Left lung (tissue), 10 donors: Measurements from ENCODE around the gene KIRREL3. TPM values are rescaled to one million over a fixed set of nuclear protein-coding genes. Genes with fewer than 3 reads are reported as not detected.

Experiments
- ATAC-seq: fragments of 200-7000 bp; cut with Tn5 transposase; one replicate; pipeline ENCODE4 v1.9.1; 2020; ENCODE audit warnings: moderate library complexity
- DNase-seq, 4 donors: peaks; one replicate each; pipeline ENCODE4 v3.0.0-alpha.2; 2013 to 2020
- H3K27ac ChIP-seq, 2 donors: fragments of 200-600 bp; sonication (generic) in 1 of 2; one replicate each; pipeline versions ENCODE4 v1.5.0 to v1.8.0; 2020 to 2021
- H3K27me3 ChIP-seq, 2 donors: fragments of 200-600 bp; sonication (generic) in 1 of 2; one replicate each; pipeline versions ENCODE4 v1.5.0 to v1.8.0; 2020 to 2021
- H3K36me3 ChIP-seq, 2 donors: fragments of 200-600 bp; sonication (generic) in 1 of 2; one replicate each; pipeline versions ENCODE4 v1.5.0 to v1.8.0; 2020 to 2021
- H3K4me1 ChIP-seq, 2 donors: fragments of 200-600 bp; one replicate each; pipeline ENCODE4 v1.8.0; 2021
- H3K4me3 ChIP-seq, 2 donors: fragments of 200-600 bp; sonication (generic) in 1 of 2; one replicate each; pipeline versions ENCODE4 v1.5.0 to v1.8.0; 2020 to 2021; ENCODE audit warnings: mild to moderate bottlenecking in 1 of 2
- H3K9me3 ChIP-seq, 2 donors: fragments of 200-600 bp; sonication (generic) in 1 of 2; one replicate each; pipeline versions ENCODE4 v1.5.0 to v1.8.0; 2020 to 2021
- CTCF ChIP-seq, 2 donors: fragments of 200-600 bp; sonication (generic) in 1 of 2; IDR thresholded peaks; one replicate each; pipeline versions ENCODE4 v1.5.0 to v1.8.0; 2021; ENCODE audit warnings: antibody characterized with exemption in 2 of 2
- intact Hi-C, 2 donors: fragments of 100-400 bp; cut with DNase I; formaldehyde crosslinking; loops; one replicate each; pipeline versions ENCODE4 v1.11.2 to v1.14.2; 2022
- polyA plus RNA-seq, 6 donors: library from polyadenylated mRNA; unstranded; fragments of 120-200 nt; gene quantifications; one replicate each; pipeline ENCODE4 v1.2.1, GENCODE V29; 2013; ENCODE audit not compliant: insufficient read length in 6 of 6
- total RNA-seq, 2 donors: library from RNA; stranded (reverse); fragmentation: NEBNext Ultra II Directional; extraction: Animal tissue kit (Norgen Biotek cat#: 25700); gene quantifications; one replicate each; pipeline ENCODE4 v1.2.1, GENCODE V29; 2021
- donor health status: DM: no; HTN: yes; CAD: no.
- donor health status: DM: no; HTN: no; CAD: no.

KIRREL3 gene
- total and polyA plus RNA-seq, 8 donors = 1.6 to 2.5 (median 2.0) TPM; not detected in 2

GRCh38 chr11:126433244-126433846, 567.2 kb downstream of the KIRREL3 start:
- no peak for DNase-seq
- intact Hi-C loops = loop anchor here in 1 of 2 donors (10.0 kb wide), 1 partner anchor 119 kb away; no protein-coding TSS in a partner anchor
- H3K9me3 ChIP-seq = no peaks in the 10 kb centered on the region
- peaks cover 0 to 3% of the 10 kb centered on the region in 2 donors for H3K4me1 ChIP-seq
- no peaks in the 10 kb centered on the region for H3K36me3 ChIP-seq
- H3K4me3 ChIP-seq = no peak overlapping the region
- H3K27me3 ChIP-seq = no peaks in the 10 kb centered on the region
- ATAC-seq = no peak
- no peak overlapping the region for H3K27ac ChIP-seq
- TF ChIP-seq CTCF (IDR thresholded peaks at IDR 0.05) = no peak

- peak; percentile 38 for ATAC-seq
- no peak overlapping the region for H3K4me3 ChIP-seq
- no peaks in the 10 kb centered on the region for H3K9me3 ChIP-seq
- H3K36me3 ChIP-seq = no peaks in the 10 kb centered on the region
- H3K27me3 ChIP-seq = no peaks in the 10 kb centered on the region
- no peak for TF ChIP-seq CTCF (IDR thresholded peaks at IDR 0.05)
- H3K27ac ChIP-seq = peak overlapping the region; percentile 7 to 56
- intact Hi-C loops = loop anchor here in 1 of 2 donors (10.0 kb wide), 1 partner anchor 118 kb away; no protein-coding TSS in a partner anchor
- peaks cover 2 to 3% of the 10 kb centered on the region in 2 donors for H3K4me1 ChIP-seq
- DNase-seq = no peak
These were observed 568.0 kb downstream of the KIRREL3 start for GRCh38 chr11:126432525-126432924.

GRCh38 chr11:126432065-126432461, 568.5 kb downstream of the KIRREL3 start:
- Histone ChIP-seq H3K4me3 (no peak overlapping the region), H3K4me1 (peaks cover 3% of the 10 kb centered on the region in 2 donors), H3K27me3 (no peaks in the 10 kb centered on the region), H3K36me3 (no peaks in the 10 kb centered on the region), H3K9me3 (no peaks in the 10 kb centered on the region), H3K27ac (peak overlapping the region; percentile 7 to 56)
- peak; percentile 5 for ATAC-seq
- intact Hi-C loops = loop anchor here in 1 of 2 donors (10.0 kb wide), 1 partner anchor 117 kb away; no protein-coding TSS in a partner anchor
- no peak for TF ChIP-seq CTCF (IDR thresholded peaks at IDR 0.05)
- no peak for DNase-seq

GRCh38 chr11:126431401-126432064, 569.0 kb downstream of the KIRREL3 start:
- peaks cover 3% of the 10 kb centered on the region in 2 donors for H3K4me1 ChIP-seq
- ATAC-seq = peak; percentile 52
- no peak overlapping the region for H3K4me3 ChIP-seq
- no peaks in the 10 kb centered on the region for H3K36me3 ChIP-seq
- TF ChIP-seq CTCF (IDR thresholded peaks at IDR 0.05) = no peak
- intact Hi-C loops = loop anchor here in 1 of 2 donors (10.0 kb wide), 1 partner anchor 117 kb away; no protein-coding TSS in a partner anchor
- no peaks in the 10 kb centered on the region for H3K27me3 ChIP-seq
- no peaks in the 10 kb centered on the region for H3K9me3 ChIP-seq
- DNase-seq = no peak
- H3K27ac ChIP-seq = peak overlapping the region; percentile 7 to 56
